Heart left ventricle (tissue), 16 donors: Measurements from ENCODE around the gene HCN4. TPM values are rescaled to one million over a fixed set of nuclear protein-coding genes. Genes with fewer than 3 reads are reported as not detected.

Source experiments
- ATAC-seq, 4 donors: fragments of 200-7000 bp; cut with Tn5 transposase; one replicate each; pipeline ENCODE4 v1.9.1; 2020 to 2022; ENCODE audit warnings: moderate library complexity in 4 of 4, mild to moderate bottlenecking in 3 of 4, moderate number of reproducible peaks in 1 of 4
- DNase-seq, 5 donors: peaks; one replicate each; pipeline ENCODE4 v3.0.0-alpha.2; 2020
- H3K27ac ChIP-seq, 12 donors: fragments of 200-600 bp; sonication (generic) in 4 of 12; one replicate each; pipeline versions ENCODE4 v1.5.0 to v1.8.0; 2016 to 2022; ENCODE audit warnings: mild to moderate bottlenecking in 2 of 12
- H3K27me3 ChIP-seq, 9 donors: fragments of 200-600 bp; sonication (generic) in 2 of 9; one replicate each; pipeline versions ENCODE4 v1.5.1 to v1.8.0; 2016 to 2022; ENCODE audit warnings: mild to moderate bottlenecking in 3 of 9
- H3K36me3 ChIP-seq, 9 donors: fragments of 200-600 bp; sonication (generic) in 2 of 9; one replicate each; pipeline versions ENCODE4 v1.5.0 to v1.8.0; 2018 to 2022; ENCODE audit warnings: mild to moderate bottlenecking in 2 of 9
- H3K4me1 ChIP-seq, 12 donors: fragments of 200-600 bp; sonication (generic) in 4 of 12; one replicate each; pipeline versions ENCODE4 v1.5.0 to v1.8.0; 2016 to 2022; ENCODE audit warnings: mild to moderate bottlenecking in 3 of 12
- H3K4me3 ChIP-seq, 12 donors: fragments of 200-600 bp; sonication (generic) in 4 of 12; one replicate each; pipeline versions ENCODE4 v1.5.0 to v1.8.0; 2017 to 2022; ENCODE audit warnings: mild to moderate bottlenecking in 9 of 12, moderate library complexity in 4 of 12
- H3K9me3 ChIP-seq, 12 donors: fragments of 200-600 bp; sonication (generic) in 4 of 12; one replicate each; pipeline versions ENCODE4 v1.5.0 to v1.8.0; 2016 to 2022; ENCODE audit warnings: mild to moderate bottlenecking in 1 of 12
- POLR2A ChIP-seq, 2 donors: fragments of 450-650 bp; IDR thresholded peaks; one replicate each; pipeline ENCODE4 v1.6.1; 2017; ENCODE audit warnings: antibody characterized with exemption in 2 of 2, mild to moderate bottlenecking in 2 of 2, moderate library complexity in 2 of 2
- WGBS, 4 donors: extraction: QIAGEN DNeasy Blood & Tissue Kit in 2 of 4; methylation state at CpG; one replicate each; pipeline versions ENCODE4 v1.1.5 to v1.1.7; 2013 to 2018; 5-methylcytosine and 5-hydroxymethylcytosine counted together
- intact Hi-C, 10 donors: fragments of 100-400 bp; cut with DNase I; formaldehyde crosslinking; loops; one replicate each; pipeline versions ENCODE4 v1.11.1 to v1.14.2; 2022
- polyA plus RNA-seq, 2 donors: library from polyadenylated mRNA; stranded (reverse); fragments of 200-250 nt; gene quantifications; one replicate each; pipeline ENCODE4 v1.2.3, GENCODE V29; 2013
- total RNA-seq, 9 donors: library from RNA; depleted of rRNA in 2 of 9; stranded (reverse); fragments of >200 nt in 2 of 9; fragmentation: NEBNext Ultra II Directional in 3 of 9; extraction: Animal tissue kit (Norgen Biotek cat#: 25700) in 3 of 9; gene quantifications; one replicate each; pipeline versions ENCODE4 v1.1.0 to v1.2.4, GENCODE V29; 2016 to 2023
- TF ChIP-seq, protein P1 (sequence below), 12 donors: fragments of 200-600 bp; sonication (generic) in 4 of 12; IDR thresholded peaks; one replicate each; pipeline versions ENCODE4 v1.5.0 to v1.8.0; 2018 to 2022; ENCODE audit warnings: antibody characterized with exemption in 12 of 12, mild to moderate bottlenecking in 5 of 12
- donor health status: ischemic (EF 13 %, LVEDD 7.1; RV severe dilation, severe dysfunction).
- donor health status: healthy with polysubstance abuse.
- donor health status: DM: no; HTN: yes; CAD: no.
- donor health status: DM: no; HTN: no; CAD: no.
- donor health status: ischemic (EF 25% LVEDD 6.9; RV normal size, moderate dysfunction).
- donor health status: ischemic (EF 25% LVEDD 5.7; RV mildly dilated, moderate dysfunction).
- donor health status: healthy.
- donor health status: DM: yes; HTN: yes; CAD: no.
- donor health status: ischemic (EF 35%, LVEDD 5.7; RV mildly dilated, moderate dysfunction).
- donor health status: nonischemic (EF 11% LVEDD 7.7; RV severe dilation, severe dysfunction).
- donor health status: DM: yes; HTN: yes; CAD: no.
- donor health status: PGD.
- donor health status: ischemic (EF 29% LVEDD 5.4; RV normal size, mild dysfunction).
- donor health status: nonischemic (EF 23%, LVEDD 6.1; RV moderate dilation, normal function).

The HCN4 gene
- total and polyA plus RNA-seq, 11 donors, result 5.1 to 23.0 (median 8.4) TPM

DNA sequence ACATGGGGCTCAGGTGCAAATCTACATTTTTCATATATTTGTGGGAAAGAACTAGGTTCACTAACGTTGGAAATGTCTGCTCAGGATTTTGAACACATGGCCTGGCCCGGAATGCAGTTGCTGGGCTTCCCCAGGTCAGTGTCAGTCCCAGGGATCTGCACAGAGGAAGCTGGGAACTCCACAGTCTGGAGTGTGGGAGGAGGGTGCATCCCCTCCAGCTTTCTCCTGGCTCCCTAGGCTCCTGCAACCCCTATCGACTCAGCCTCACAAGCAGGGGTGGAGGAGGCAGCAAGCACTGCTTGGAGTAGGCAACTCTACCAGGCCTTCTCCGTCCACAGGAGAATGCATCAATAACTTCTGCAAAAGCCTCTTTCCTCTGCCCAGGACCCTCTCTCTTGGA is 30.1 kb upstream of the HCN4 start:
- no peak for ATAC-seq
- no peaks in the 10 kb centered on the region for H3K9me3 ChIP-seq
- H3K36me3 ChIP-seq, result no peaks in the 10 kb centered on the region
- no peak overlapping the region for H3K27ac ChIP-seq
- H3K4me3 ChIP-seq, result no peak overlapping the region
- peaks cover 0 to 5% (median 0%) of the 10 kb centered on the region in 9 donors for H3K27me3 ChIP-seq
- intact Hi-C loops, result loop anchor here in 3 of 10 donors (5.0 to 10.0 kb wide), 3 partner anchors 116 to 126 kb away; no protein-coding TSS in a partner anchor
- DNase-seq, result no peak
- peaks cover 0 to 16% (median 6%) of the 10 kb centered on the region in 12 donors for H3K4me1 ChIP-seq
- 67 to 85% (median 74%) methylated on average over 4 of the region's 4 CpGs for WGBS, 4 donors
- TF ChIP-seq POLR2A (IDR thresholded peaks at IDR 0.05), result no peak
- TF ChIP-seq, protein P1, sequence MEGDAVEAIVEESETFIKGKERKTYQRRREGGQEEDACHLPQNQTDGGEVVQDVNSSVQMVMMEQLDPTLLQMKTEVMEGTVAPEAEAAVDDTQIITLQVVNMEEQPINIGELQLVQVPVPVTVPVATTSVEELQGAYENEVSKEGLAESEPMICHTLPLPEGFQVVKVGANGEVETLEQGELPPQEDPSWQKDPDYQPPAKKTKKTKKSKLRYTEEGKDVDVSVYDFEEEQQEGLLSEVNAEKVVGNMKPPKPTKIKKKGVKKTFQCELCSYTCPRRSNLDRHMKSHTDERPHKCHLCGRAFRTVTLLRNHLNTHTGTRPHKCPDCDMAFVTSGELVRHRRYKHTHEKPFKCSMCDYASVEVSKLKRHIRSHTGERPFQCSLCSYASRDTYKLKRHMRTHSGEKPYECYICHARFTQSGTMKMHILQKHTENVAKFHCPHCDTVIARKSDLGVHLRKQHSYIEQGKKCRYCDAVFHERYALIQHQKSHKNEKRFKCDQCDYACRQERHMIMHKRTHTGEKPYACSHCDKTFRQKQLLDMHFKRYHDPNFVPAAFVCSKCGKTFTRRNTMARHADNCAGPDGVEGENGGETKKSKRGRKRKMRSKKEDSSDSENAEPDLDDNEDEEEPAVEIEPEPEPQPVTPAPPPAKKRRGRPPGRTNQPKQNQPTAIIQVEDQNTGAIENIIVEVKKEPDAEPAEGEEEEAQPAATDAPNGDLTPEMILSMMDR (IDR thresholded peaks at IDR 0.05), result no peak

DNA sequence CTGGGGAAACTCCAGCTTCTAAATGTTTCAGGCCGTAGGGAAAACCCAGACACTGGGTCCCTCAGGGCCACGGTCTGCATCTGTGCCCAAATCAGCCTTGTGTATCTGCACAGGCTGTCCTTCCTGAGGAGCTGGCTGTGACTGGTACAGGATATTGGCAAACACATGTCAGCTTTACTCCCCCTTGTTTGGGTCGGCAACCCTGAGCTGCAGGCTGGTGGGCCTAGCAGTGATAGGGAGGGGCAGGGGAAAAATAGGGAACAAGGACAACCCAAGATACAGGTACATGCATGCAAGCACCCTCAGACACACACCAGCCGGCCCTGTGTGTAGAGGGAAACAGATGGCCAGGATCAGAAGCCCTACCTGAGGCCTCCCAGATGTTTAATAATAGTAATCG is 28.7 kb upstream of the HCN4 start:
- no peaks in the 10 kb centered on the region for H3K36me3 ChIP-seq
- H3K27ac ChIP-seq, result no peak overlapping the region
- peak in 2 of 4 donors; percentile 9 to 21 for ATAC-seq
- H3K9me3 ChIP-seq, result no peaks in the 10 kb centered on the region
- intact Hi-C loops, result loop anchor here in 3 of 10 donors (5.0 to 10.0 kb wide), 3 partner anchors 117 to 127 kb away; no protein-coding TSS in a partner anchor
- H3K27me3 ChIP-seq, result peaks cover 0 to 10% (median 0%) of the 10 kb centered on the region in 9 donors
- no peak for DNase-seq
- peaks cover 0 to 20% (median 7%) of the 10 kb centered on the region in 12 donors for H3K4me1 ChIP-seq
- no peak overlapping the region for H3K4me3 ChIP-seq
- WGBS, 4 donors, result 37 to 54% (median 47%) methylated on average over 5 of the region's 5 CpGs
- TF ChIP-seq, protein P1 (IDR thresholded peaks at IDR 0.05), result no peak
- no peak for TF ChIP-seq POLR2A (IDR thresholded peaks at IDR 0.05)

DNA sequence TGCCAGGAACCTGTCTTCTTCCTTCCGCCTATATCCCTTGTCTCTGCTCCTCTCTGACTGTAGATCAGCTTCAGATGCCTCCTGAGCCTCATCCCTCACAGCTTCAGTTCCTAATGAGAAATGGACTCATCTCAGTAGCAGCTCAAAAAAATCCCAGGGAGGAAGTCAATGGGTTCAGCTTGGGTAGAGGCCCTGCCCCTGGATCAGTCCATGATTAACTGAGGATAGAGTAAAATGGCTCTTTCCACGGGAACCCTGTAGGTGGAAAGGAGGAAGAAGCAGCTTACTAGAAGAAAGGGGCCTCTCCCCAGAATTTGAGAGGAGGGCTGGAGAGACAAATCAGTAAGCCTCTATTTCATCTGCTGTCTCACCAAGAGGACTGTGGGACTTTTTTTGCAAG is 26.9 kb upstream of the HCN4 start:
- Histone ChIP-seq H3K9me3 (no peaks in the 10 kb centered on the region), H3K4me3 (no peak overlapping the region), H3K36me3 (no peaks in the 10 kb centered on the region), H3K27me3 (peaks cover 0 to 10% (median 0%) of the 10 kb centered on the region in 9 donors), H3K27ac (no peak overlapping the region), H3K4me1 (peaks cover 0 to 20% (median 7%) of the 10 kb centered on the region in 12 donors)
- TF ChIP-seq, protein P1 (IDR thresholded peaks at IDR 0.05), result no peak
- TF ChIP-seq POLR2A (IDR thresholded peaks at IDR 0.05), result no peak
- WGBS, 4 donors, result 81 to 95% (median 90%) methylated on average over 2 of the region's 2 CpGs
- intact Hi-C loops, result loop anchor here in 3 of 10 donors (5.0 to 10.0 kb wide), 3 partner anchors 119 to 129 kb away; no protein-coding TSS in a partner anchor
- ATAC-seq (no peak), DNase-seq (no peak)

DNA sequence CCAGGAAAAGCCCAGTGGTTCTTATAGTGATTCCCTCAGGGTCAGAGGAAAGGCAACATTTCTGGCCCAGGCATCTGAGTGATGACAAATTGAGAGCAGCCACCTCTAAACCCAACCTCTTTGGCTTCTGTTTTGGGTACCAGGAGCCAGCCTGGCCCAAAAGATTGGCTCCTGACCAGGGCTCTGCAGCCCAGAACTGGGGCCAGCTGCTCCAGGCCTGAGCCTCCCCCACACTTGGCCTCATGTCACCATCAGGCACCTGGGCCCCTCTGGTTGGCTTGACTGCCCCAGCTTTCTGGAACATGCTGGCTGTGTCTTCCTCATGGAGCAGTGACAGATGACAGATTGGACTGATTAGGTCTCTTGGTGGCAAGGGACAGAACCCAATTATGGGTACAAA is 26.0 kb upstream of the HCN4 start:
- H3K9me3 ChIP-seq, result no peaks in the 10 kb centered on the region
- H3K36me3 ChIP-seq, result no peaks in the 10 kb centered on the region
- DNase-seq, result peak; percentile 73 to 84 (median 77)
- TF ChIP-seq, protein P1 (IDR thresholded peaks at IDR 0.05), result no peak
- intact Hi-C loops, result loop anchor here in 3 of 10 donors (5.0 to 10.0 kb wide), 3 partner anchors 120 to 130 kb away; no protein-coding TSS in a partner anchor
- peaks cover 0 to 8% (median 0%) of the 10 kb centered on the region in 9 donors for H3K27me3 ChIP-seq
- peaks cover 0 to 24% (median 7%) of the 10 kb centered on the region in 12 donors for H3K4me1 ChIP-seq
- peak; percentile 94 to 97 (median 96) for ATAC-seq
- H3K4me3 ChIP-seq, result no peak overlapping the region
- no peak overlapping the region for H3K27ac ChIP-seq
